ENCODE results near the gene RNF20.

RNF20 gene

GRCh38 chr9:101601904-101602765, 68.5 kb downstream of the RNF20 start:
- no peak for TF ChIP-seq POLR2A (IDR thresholded peaks at IDR 0.05; ENCODE audit: low read depth, low read length)
- no peak for TF ChIP-seq TAF1 (IDR thresholded peaks at IDR 0.05; ENCODE audit: borderline replicate concordance, low read depth, low read length)
- no peak for TF ChIP-seq POLR2AphosphoS5 (IDR thresholded peaks at IDR 0.05; ENCODE audit: low read depth, low read length)
- peak; percentile 57 for FAIRE-seq
- DNase-seq (ENCODE audit: insufficient read length), result no peak

GRCh38 chr9:101604296-101604695, 70.6 kb downstream of the RNF20 start:
- no peak for TF ChIP-seq TAF1 (IDR thresholded peaks at IDR 0.05; ENCODE audit: borderline replicate concordance, low read depth, low read length)
- TF ChIP-seq POLR2AphosphoS5 (IDR thresholded peaks at IDR 0.05; ENCODE audit: low read depth, low read length), result no peak
- no peak for TF ChIP-seq POLR2A (IDR thresholded peaks at IDR 0.05; ENCODE audit: low read depth, low read length)
- DNase-seq (ENCODE audit: insufficient read length) (no peak), FAIRE-seq (no peak)

GRCh38 chr9:101605547-101605946, 71.9 kb downstream of the RNF20 start:
- TF ChIP-seq POLR2AphosphoS5 (IDR thresholded peaks at IDR 0.05; ENCODE audit: low read depth, low read length) (no peak), TAF1 (IDR thresholded peaks at IDR 0.05; ENCODE audit: borderline replicate concordance, low read depth, low read length) (no peak), POLR2A (IDR thresholded peaks at IDR 0.05; ENCODE audit: low read depth, low read length) (no peak)
- no peak for DNase-seq (ENCODE audit: insufficient read length)
- no peak for FAIRE-seq
